GM12874 (cell line): ENCODE results near the gene POSTN.

ENCODE experiments used
- TF ChIP-seq, protein P1 (sequence below): IDR thresholded peaks from 2 replicates; pipeline ENCODE4 v1.5.1; 2011; ENCODE audit warnings: low read depth, mild to moderate bottlenecking, control low read depth, low read length, moderate library complexity; ENCODE audit not compliant: insufficient read depth

POSTN gene

DNA sequence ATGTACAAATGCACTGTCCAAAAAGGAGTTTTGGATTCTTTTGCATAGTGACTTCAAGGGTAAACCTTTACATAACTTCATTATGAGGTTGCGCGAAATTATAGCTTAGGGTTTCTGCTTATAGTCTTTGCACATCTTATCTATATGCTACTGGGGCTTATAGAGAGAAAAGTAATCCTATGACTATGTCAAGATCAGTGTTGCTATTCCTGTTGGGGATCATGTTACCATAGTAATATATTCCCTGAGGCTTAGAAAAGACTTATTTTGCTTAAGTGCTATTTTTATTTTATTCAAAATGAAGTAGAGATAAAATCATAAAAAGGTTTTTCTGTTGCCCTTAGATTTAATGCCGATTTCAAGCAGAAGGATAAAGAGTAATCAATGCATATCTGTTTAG, 14.7 kb upstream of the POSTN start:
- TF ChIP-seq, protein P1, sequence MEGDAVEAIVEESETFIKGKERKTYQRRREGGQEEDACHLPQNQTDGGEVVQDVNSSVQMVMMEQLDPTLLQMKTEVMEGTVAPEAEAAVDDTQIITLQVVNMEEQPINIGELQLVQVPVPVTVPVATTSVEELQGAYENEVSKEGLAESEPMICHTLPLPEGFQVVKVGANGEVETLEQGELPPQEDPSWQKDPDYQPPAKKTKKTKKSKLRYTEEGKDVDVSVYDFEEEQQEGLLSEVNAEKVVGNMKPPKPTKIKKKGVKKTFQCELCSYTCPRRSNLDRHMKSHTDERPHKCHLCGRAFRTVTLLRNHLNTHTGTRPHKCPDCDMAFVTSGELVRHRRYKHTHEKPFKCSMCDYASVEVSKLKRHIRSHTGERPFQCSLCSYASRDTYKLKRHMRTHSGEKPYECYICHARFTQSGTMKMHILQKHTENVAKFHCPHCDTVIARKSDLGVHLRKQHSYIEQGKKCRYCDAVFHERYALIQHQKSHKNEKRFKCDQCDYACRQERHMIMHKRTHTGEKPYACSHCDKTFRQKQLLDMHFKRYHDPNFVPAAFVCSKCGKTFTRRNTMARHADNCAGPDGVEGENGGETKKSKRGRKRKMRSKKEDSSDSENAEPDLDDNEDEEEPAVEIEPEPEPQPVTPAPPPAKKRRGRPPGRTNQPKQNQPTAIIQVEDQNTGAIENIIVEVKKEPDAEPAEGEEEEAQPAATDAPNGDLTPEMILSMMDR, result no peak

DNA sequence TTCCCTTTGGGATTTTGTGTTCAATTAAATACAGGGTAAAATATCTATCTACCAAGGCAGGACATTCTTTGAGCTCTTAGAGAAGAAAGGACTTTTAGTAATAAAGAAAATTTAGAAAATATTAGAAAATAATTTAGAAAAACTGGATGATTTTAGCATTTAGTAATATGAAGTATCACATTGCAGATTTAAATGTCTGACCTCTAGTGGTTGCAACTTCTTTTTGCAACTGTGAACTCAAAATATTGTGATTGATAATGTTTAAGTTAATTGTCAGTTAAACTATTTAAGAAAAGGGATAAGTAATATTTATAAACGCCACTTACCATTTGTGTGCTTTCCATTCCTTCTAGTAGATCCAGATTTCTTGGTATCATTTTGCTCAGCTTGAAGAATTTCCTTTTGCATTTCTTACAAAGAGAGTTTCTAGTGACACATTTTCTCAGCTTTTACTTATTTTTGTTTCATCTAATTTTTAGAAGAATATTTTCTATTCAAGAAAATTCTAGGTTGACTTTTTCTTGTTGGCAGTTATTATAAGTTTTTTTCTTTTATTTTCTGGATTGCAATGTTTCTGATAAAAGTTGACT, 10.3 kb upstream of the POSTN start:
- TF ChIP-seq, protein P1, result no peak

GRCh38 chr13:37602733-37603381, 4.3 kb upstream of the POSTN start:
- TF ChIP-seq, protein P1, result no peak

- TF ChIP-seq, protein P1, result no peak
Measured at GRCh38 chr13:37601648-37602440, 3.3 kb upstream of the POSTN start.

GRCh38 chr13:37599519-37599918, 951 bp upstream of the POSTN start:
- TF ChIP-seq, protein P1, result no peak

- TF ChIP-seq, protein P1, result no peak
Measured at GRCh38 chr13:37597477-37598025, 1.0 kb downstream of the POSTN start.

DNA sequence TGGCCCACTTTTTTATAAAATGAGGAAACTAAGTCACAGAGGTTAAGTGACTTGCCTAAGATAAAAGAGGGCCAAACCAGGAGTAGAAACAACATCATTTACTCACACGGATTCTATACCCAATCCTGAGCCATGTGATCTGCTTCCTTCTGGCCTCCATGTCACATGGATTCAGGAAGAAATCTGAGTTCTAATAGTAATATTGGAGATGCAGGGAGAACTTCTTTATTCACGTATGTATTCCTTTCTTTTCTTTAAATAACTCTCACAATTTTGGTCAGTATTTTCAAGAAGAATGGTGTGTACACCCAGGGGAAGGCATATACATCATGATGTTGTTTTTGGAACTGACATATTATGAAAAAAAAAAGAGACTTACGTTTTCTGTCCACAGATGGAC, 1.8 kb downstream of the POSTN start:
- TF ChIP-seq, protein P1, result no peak
